HFF-Myc (cell line): ENCODE results near the gene NUP93.
"Not testable (repeated sequence)": the region's sequence is repeated elsewhere in the genome, so short reads cannot be mapped to it uniquely, and the experiment has no call there.

ENCODE experiments used
- DNase-seq: peaks from one replicate; pipeline ENCODE4 v3.0.0-alpha.2; 2011; ENCODE audit warnings: low read depth; ENCODE audit errors: extremely low read depth
- H3K4me3 ChIP-seq: replicated peaks from 2 replicates; pipeline ENCODE4 v1.5.1; 2011; ENCODE audit warnings: low read depth, mild to moderate bottlenecking, control low read depth, low read length
- TF ChIP-seq, protein P1 (sequence below): IDR thresholded peaks from 2 replicates; pipeline ENCODE4 v1.5.1; 2012; ENCODE audit warnings: mild to moderate bottlenecking, low read depth, low read length, control low read depth; ENCODE audit errors: missing control alignments

NUP93 gene

GRCh38 chr16:56861756-56862155 is 131.8 kb downstream of the NUP93 start:
- H3K4me3 ChIP-seq = no peak overlapping the region
- DNase-seq = no peak
- TF ChIP-seq, protein P1, sequence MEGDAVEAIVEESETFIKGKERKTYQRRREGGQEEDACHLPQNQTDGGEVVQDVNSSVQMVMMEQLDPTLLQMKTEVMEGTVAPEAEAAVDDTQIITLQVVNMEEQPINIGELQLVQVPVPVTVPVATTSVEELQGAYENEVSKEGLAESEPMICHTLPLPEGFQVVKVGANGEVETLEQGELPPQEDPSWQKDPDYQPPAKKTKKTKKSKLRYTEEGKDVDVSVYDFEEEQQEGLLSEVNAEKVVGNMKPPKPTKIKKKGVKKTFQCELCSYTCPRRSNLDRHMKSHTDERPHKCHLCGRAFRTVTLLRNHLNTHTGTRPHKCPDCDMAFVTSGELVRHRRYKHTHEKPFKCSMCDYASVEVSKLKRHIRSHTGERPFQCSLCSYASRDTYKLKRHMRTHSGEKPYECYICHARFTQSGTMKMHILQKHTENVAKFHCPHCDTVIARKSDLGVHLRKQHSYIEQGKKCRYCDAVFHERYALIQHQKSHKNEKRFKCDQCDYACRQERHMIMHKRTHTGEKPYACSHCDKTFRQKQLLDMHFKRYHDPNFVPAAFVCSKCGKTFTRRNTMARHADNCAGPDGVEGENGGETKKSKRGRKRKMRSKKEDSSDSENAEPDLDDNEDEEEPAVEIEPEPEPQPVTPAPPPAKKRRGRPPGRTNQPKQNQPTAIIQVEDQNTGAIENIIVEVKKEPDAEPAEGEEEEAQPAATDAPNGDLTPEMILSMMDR = no peak

DNA sequence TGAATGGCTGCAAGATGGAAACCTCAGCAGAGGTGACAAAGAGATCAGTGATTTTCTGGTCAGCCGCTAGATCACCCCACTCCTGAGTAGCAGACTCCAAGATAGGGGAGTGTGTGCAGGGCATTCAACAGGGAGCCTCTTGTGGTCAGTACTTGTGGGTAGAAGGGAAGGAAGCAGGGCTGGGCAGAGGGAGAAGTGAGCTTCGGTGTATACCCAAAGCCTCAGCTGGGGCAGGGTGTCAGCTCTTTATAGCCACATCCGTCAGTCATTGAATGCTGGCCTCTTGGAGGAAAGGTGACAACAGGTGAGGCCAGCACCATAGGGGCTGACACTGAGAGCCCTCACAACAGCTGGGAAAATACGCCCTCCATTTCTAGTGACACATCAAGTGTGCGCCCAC is 132.8 kb downstream of the NUP93 start:
- H3K4me3 ChIP-seq = no peak overlapping the region
- TF ChIP-seq, protein P1 = no peak
- DNase-seq = no peak

DNA sequence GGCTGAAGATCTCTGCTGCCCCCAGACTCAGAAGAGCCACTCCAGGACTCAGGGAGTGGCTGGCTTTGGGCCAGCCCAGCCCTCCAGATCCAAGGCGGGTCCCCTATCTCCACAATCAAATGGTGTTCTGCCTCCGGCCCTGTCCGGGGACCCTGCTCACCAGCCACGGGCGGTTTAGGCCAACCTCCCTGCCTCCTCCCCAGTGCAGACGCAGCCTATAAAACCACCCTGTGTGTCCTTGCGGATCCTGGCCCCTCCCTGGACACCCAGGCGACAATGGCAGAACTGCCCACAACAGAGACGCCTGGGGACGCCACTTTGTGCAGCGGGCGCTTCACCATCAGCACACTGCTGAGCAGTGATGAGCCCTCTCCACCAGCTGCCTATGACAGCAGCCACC is 135.0 kb downstream of the NUP93 start, which contains the start of gene SLC12A3:
TSS of gene SLC12A3 (plus strand) at position 248 of the 400 bp plus-strand sequence. CDS start at position 277, 29 bp downstream.
- H3K4me3 ChIP-seq = no peak within 1 kb of the TSS
- DNase-seq = no peak
- TF ChIP-seq, protein P1 = no peak

- no peak overlapping the region for H3K4me3 ChIP-seq
- TF ChIP-seq, protein P1 = no peak
- no peak for DNase-seq
Measured at GRCh38 chr16:56865394-56866062, 135.6 kb downstream of the NUP93 start.

DNA sequence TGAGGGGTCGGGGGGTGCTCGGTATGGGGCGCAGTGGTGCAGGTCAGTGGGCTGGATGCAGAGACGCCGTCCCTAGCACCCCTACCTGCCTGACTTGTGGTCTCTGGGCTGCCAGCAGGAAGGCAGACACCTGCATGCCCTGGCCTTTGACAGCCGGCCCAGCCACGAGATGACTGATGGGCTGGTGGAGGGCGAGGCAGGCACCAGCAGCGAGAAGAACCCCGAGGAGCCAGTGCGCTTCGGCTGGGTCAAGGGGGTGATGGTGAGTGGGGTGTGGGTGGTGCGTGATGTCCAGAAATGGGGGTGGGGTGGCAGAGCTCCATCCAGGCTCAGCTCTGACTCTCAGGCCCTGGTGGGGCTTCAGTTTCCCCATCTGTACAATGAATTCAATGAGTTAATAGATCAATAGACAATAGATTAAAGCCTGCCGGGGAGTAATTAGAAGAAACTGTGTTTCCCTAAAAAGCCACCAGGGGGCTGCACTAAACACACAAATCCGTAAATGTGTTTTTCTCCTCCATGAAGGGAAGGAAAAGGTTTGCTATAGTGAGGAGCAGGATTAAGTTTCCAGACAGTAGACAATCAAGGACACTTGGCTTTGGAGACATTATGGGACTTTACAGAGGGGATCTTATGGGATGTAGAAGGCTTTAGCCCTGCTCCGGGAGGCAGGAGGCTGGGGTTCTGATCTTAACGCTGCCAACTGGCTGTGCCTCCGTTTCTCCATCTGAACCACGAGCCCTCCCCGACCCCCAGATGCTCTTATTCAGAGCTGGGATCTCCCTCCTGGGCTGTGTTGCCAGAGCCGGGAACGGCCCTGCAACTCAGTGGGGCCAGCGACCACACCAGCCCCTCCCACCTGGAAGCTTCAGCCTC is 137.3 kb downstream of the NUP93 start:
- TF ChIP-seq, protein P1 = peak; percentile 70
- no peak overlapping the region for H3K4me3 ChIP-seq
- peak; percentile 39 for DNase-seq

GRCh38 chr16:56868175-56868574 is 138.2 kb downstream of the NUP93 start:
- no peak overlapping the region for H3K4me3 ChIP-seq
- TF ChIP-seq, protein P1 = no peak
- no peak for DNase-seq

DNA sequence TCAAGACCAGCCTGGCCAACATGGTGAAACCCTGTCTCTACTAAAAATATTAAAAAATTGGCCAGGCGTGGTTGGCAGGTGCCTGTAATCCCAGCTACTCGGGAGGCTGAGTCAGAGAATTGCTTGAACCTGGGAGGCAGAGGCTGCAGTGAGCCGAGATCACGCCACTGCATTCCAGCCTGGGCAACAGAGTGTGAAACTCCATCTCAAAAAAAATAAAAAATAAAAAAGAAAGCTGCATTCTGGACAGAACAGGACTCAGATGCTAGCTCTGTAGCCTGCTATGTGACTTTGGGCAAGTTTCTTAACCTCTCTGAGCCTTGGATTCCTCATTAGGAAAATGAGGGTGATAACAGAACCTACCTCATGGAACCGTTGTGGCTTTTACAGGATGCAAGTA is 138.8 kb downstream of the NUP93 start:
- H3K4me3 ChIP-seq, DNase-seq: not testable (repeated sequence)
